ENCODE measurements around the gene TMIGD1.

DNA sequence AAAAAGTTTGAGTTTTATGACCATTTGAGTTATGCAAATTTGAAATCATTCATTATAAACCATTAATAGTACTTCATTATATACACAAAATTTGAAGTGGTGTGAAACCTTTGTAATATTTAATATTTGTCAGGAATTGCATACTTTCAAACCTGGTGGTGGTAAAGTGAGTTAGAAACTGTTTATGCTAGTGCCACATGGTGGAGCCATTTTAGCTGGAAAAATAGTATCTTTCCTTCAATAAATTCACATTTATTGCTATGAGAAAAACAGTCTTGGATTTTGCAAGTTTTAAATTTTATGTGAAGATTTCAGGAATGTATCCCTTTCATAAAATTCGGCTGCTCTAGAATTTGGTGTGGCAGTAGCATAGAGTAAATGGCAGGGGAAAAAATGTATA is 34.9 kb downstream of the TMIGD1 start:
- TF ChIP-seq, protein P1, sequence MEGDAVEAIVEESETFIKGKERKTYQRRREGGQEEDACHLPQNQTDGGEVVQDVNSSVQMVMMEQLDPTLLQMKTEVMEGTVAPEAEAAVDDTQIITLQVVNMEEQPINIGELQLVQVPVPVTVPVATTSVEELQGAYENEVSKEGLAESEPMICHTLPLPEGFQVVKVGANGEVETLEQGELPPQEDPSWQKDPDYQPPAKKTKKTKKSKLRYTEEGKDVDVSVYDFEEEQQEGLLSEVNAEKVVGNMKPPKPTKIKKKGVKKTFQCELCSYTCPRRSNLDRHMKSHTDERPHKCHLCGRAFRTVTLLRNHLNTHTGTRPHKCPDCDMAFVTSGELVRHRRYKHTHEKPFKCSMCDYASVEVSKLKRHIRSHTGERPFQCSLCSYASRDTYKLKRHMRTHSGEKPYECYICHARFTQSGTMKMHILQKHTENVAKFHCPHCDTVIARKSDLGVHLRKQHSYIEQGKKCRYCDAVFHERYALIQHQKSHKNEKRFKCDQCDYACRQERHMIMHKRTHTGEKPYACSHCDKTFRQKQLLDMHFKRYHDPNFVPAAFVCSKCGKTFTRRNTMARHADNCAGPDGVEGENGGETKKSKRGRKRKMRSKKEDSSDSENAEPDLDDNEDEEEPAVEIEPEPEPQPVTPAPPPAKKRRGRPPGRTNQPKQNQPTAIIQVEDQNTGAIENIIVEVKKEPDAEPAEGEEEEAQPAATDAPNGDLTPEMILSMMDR (conservative IDR thresholded peaks at IDR 0.05; ENCODE audit: low read depth, low read length): peak; percentile 51
- TF ChIP-seq EZH2 (IDR thresholded peaks at IDR 0.05; ENCODE audit: borderline replicate concordance, low read depth, low read length, poor library complexity, severe bottlenecking): no peak

Data from A673 (cell line).